ENCODE measurements around the gene MYO3A.
"Not testable (repeated sequence)": the region's sequence is repeated elsewhere in the genome, so short reads cannot be mapped to it uniquely, and the experiment has no call there.

MYO3A gene

DNA sequence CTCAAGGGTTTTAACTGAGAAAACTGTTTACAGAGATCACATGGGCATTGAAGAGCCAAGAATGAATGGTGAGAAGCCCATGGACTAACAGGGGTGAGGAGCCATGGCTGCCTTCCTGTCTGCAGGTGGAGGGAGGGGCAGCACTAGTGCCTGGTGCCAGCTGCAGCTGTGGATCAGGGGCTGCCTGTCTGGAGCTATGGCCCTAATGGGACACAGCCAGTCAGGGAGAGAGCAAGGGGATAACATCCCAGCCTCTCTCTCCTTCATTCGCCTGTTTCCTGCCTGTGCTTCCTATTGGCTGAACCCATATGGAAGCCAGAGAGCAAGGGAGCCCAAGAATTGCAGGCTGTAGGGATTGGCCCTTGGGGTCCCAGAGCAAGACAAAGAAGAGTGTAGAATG lies 156.7 kb downstream of the MYO3A start:
- no peak for DNase-seq

DNA sequence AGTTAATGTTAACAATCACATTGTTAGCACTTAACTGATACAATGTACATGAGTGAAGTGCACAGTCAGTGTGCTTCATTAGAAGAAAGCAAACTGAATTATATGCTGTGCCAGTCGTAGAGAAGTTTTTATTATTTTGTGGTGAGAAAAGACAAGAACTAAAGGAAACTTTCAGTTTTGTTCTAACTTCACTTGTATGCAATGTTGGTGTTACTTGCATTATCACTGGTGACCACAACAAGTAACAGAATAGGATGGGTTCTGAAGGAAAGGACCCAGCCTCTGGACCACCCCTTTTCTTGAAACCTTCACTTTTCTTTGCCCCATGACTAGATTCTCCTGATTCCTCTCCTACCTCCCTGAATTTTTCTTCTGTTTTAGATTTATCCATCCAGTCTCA lies 159.2 kb downstream of the MYO3A start:
- no peak for DNase-seq

DNA sequence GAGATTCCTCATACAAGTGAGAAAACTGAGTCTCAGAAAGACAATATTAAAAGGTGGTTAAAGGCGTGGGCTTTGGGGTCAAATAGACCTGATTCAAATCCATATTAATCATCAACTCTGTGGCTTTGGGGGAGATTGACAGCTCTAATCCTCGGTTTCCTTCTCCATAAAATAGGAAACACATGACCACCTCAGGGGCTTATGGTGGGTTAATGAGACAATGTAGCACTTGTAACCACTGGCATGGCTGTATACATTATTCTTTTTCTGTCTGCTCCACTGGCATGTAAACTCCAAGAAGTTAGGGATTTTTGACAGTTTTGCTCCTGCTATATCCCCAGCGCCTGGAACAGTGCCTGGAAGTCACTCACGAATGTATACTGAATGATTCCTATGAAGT lies 161.8 kb downstream of the MYO3A start:
- no peak for DNase-seq

DNA sequence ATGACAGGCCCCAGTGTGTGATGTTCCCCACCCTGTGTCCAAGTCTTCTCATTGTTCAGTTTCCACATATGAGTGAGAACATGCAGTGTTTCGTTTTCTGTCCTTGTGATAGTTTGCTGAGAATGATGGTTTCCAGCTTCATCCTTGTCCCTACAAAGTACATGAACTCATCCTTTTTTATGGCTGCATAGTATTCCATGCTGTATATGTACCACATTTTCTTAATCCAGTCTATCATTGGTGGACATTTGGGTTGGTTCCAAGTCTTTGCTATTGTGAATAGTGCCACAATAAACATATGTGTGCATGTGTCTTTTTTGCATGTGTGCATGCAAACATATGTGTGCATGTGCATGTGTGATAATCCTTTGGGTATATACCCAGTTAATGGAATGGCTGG lies 163.5 kb downstream of the MYO3A start:
- DNase-seq = not testable (repeated sequence)

DNA sequence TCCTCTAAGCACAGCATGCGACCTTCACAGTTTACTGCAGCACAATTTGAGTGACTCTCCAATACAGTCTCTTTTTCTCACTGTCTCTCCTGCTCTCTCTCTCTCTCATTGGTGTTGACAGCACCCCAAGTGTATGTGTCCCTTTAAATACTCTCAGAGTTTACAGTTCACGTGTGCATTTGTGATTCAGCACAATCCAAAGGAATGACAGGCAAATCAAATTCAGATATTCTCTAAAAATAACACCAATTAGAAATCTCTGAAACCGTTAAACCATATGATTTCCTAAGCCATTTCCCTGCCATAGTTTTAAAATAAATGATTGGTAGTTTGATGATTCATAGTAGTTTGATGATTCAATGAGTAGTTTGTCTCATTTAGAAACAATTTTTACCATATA lies 178.5 kb downstream of the MYO3A start:
- DNase-seq = no peak

DNA sequence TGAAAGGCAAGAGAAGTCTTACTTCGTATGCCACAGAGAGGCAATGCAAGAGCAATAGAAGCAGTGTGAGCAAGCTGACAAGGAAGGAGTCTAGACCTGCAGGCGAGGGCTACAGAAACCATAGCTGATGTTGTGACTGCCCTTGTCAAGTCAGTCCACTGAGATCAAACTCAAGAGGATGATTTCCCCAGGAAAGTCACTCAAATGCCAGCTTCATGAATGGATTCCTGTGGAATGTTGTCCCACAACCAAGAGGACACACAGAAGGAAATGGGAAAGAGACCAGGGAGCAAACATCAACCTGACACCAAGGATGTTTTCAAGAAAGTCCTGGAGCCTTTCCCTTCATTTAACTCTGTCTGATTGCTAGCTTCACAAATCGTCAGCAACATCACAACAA lies 204.6 kb downstream of the MYO3A start:
- no peak for DNase-seq

DNA sequence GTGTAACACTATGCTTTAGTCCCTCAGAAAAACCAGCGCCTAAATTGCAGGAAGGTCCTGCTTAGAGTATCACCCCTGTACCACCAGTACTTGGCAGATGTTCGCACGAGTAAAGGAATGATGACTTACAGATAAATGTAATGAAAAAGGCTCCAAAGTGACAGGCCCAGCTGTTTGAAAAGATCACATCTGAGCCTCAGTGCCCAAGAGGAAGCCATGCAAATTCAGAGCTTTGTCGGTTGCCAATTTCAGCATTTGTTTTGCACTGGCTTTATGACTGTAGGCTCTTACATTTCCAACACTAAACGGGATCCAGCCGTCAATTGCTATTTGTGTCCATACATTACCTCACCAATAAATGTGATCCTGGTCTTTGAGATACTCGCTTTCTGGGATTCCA lies 222.0 kb downstream of the MYO3A start:
- DNase-seq = no peak

DNA sequence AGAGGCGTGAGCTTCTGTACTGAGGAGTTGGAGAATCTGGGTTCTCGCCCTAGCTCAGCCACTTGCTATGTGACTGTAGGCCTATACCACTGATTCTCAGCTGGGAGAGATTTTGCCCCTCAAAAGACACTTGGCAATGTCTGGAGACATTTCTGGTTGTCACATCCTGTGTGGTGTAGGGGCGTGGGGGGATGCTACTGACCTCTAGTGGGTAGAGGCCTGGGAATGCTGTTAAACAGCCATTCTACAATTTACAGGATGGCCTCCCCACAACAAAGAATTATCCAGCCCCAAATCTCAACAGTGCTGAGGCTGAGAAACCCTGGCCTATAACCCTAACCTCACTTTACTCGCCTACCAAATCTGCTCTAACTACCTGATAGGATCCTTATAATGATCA lies 223.7 kb downstream of the MYO3A start:
- no peak for DNase-seq

DNA sequence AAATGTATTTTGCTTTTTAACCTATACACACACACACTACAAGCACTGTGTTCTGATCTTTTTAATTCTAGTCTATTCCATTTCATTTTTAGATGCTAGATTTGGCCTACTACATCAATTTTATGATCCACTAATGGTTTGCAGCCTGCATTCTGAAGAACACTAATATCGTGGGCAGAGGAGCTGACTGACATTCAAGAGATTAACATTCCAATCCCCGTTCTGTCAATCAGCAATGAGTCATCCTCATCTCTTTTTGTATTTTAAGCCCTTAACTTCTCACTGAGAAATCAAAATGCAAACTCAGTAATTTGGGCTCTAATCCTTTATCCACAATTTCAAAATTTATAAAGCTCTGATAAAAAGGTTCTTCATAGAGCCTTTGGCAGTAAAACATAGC lies 235.4 kb downstream of the MYO3A start:
- no peak for DNase-seq

DNA sequence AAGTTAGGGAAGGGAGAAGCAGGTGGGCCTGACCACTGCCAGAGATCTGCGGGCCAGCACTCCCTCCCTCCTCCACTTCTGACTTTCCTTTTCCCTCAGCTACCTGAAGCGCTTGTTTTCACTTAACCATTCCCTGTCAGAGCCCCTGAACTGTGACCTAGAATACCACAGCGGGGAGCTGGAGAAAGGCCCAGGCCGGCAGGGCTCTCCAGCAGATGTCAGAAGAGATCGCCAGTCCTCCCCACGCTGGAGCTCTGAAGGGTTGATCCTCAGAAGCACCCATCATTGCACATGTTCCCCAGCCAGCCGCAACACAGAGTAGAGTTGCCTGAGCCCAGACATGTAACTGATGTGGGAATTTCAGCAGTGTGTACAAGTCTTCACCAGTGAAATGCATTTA lies 238.1 kb downstream of the MYO3A start:
- DNase-seq = no peak

DNA sequence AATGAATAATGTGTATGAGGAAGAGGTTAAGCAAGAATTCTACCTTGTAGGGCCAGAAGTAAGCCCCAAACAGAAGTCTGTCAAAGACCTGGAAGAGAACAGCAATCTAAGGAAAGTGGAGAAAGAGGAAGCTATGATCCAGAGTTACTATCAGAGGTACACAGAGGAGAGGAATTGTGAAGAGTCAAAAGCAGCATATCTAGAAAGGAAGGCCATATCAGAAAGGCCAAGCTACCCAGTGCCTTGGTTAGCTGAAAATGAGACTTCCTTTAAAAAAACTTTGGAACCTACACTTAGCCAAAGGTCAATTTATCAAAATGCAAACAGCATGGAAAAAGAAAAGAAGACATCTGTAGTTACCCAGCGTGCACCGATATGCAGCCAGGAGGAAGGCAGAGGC lies 239.8 kb downstream of the MYO3A start:
- DNase-seq = no peak

DNA sequence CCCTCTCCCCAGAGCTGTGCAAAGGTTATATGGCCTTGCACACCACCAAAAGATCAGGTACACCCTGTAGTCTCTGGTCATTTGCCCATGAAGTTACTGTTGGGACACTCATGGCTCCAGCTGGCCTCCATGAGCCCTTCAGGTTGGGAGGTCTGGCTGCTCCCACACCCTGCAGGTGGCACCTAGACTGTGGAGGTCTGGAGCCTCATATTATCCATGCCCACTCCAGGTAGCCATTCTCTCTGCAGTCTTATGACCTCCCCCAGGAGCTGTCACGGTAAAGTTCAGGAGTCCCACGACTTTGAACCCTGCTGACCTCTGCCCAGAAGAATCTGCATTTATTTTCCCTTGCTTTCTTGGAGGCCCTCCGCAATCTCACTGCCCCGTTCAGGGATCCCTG lies 243.3 kb downstream of the MYO3A start:
- no peak for DNase-seq

DNA sequence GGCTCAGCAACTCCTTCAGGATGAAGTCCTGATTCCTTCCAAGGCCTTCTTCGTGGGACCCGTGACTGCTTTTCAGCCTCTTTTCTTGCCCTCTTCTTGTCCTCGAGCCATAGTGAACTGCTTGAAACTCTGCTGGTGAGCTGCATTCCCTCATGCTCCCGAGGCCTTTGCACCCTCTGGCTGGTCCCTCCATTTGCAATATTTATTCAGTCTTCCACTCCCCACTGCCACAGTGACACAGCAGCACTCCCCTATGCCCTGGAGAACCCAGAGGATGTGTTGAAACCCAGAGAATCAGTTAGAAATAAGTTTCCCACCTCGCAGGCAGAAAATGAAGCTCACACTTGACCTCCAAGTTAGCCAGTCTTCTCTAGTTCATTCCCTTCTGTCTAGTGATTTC lies 260.2 kb downstream of the MYO3A start:
- DNase-seq = no peak

DNA sequence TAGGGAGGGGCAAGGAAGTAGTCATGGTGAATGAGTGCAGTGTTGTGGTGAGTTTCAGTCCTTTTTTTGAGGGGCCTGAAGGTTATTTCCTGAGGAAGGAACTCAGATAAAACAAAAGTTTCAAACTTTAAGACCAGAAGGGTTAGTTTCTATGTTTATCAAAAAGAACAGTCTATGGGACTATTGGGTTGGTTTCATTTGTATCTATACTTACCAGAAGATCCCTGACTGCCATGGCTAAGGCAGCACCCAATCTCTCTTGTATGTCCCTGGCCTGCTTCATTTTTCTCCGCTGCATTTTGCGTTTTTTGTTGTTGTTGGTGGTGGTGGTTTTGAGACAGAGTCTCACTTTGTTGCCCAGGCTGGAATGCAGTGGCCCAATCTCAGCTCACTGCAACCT lies 263.2 kb downstream of the MYO3A start:
- DNase-seq = no peak

DNA sequence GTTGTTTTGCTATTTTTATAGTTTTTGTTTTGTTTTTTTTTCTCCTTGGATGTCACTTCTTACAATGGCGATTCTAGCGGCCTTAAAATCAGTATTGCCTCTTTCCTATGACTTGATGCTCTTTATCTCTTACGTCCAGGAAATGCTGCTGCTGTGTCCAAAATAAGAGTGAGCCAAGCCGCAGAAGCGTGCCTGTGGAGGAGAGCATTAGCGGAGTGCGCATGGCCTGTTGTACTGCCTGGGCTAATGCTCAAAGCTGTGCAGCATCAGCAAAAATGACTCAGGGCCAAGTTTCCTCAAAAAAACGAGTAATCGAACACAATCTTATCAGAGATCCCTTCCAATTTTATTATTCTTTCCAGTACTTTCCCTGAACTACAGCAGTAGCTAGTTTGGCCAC lies 264.1 kb downstream of the MYO3A start:
- no peak for DNase-seq

DNA sequence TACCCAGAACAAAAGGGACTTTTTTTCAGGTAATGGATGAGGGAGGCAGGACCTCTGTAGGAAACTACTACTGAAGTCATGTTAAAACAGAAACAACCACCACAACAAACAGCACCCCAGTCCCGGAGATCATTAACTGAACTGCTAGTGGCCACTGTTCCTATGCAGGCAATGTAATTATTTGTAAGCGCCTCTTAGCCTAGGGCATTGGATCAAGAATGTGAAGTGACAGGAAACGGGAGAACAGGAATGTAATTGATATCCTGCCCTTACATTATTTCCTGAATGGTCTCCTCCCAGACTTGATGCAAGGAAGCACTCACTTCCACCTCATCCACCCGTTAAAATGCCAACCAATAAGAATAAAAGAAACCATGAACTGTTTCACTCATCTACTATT lies 265.8 kb downstream of the MYO3A start:
- DNase-seq = no peak

DNA sequence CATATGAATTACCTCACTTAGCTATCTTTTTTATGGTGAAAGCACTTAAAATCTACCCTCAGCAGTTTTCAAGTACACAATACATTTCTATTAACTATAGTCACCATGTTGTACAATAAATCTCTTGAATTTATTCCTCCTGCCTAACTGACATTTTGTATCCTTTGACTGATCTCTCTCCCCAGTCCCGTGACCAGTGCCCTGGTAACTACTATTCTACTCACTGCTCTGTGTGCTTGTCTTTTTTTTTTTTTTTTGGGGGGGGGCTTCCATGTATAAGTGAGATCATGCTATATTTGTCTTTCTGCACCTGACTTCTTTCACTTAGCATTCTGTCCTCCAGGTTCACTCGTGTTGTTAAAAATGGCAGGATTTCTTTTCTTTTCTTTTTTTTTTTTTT lies 271.2 kb downstream of the MYO3A start:
- DNase-seq = no peak

DNA sequence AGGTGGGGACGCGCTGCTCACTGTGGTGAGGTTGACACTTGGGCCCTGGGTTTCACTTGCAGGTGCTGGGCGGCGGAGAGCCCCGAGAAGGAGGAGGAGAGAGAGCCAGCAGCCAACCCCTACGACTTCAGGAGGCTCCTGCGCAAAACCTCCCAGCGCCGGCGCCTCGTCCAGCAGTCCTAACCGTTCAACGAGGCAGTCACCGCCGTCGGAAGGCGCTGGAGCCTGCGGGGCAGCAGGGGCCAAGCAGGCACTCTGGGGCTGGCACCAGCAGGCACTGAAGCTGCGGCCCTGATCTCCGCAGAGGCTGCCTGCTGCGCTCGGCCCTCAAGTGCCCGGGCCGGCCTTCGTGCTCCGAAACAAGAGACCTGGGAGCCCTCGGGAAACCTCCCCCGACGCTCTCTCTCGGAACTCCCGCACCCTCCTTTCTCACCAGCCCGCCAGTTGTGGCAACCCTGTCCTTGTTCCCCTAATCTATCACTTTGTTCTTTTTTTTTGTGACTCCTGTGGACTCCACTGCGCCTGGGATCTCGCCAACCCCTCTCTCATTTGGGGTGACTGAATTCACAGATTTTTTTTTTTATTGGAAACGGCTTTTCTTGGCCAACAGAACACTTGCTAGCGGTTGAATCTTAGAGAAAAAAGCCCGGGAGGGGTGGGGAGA lies 277.9 kb downstream of the MYO3A start:
- DNase-seq = no peak

DNA sequence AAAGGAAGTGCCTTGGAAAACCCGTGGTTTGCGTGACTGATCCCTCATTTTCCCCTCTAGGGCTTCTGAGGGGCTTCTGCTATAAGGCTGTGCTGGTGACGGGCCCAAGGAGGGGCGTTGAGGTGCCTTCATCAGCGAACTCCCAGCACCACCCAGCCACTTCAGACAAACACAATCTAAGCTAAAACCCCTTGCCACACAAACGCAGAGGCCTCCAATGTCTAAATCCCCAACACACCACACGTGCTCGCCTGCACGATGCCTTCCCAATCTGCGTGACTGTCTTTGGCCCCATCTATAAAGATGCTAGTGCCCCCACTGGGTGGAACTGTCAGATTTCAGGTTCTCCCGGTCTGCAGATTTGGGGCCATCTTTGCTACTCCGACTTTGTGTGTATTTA lies 278.5 kb downstream of the MYO3A start:
- no peak for DNase-seq

DNA sequence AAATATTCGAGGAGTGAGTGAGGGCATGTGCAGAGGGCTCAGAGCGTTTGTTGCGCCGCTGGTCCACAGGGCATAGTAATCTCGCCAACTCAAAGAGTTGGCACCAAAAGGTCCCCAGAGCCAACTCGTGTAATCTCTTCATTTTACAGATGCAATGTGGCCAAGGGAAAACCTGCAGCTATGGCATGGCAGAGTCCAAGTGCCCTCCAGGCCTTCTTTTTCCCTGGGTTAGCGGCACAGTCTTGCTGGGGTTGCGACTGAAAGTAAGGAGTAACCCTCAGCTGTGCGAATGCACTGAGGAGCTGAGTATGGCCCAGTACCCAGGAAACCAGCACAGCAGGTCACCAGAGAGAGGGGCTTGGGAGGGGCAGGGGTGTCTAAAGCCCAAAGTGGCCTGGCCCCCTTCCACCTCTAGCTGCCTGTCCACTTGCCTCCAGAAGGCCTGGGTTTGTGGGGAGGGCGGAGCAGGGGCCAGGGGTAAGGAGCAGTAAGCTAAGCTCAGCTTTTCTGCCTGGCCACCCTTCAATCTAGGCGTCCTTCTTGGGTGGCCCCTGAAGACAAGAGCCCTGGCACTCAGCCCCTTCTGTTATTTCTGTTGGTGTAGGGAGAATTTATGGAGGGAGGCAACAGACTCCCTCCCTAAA lies 279.2 kb downstream of the MYO3A start:
- no peak for DNase-seq

DNA sequence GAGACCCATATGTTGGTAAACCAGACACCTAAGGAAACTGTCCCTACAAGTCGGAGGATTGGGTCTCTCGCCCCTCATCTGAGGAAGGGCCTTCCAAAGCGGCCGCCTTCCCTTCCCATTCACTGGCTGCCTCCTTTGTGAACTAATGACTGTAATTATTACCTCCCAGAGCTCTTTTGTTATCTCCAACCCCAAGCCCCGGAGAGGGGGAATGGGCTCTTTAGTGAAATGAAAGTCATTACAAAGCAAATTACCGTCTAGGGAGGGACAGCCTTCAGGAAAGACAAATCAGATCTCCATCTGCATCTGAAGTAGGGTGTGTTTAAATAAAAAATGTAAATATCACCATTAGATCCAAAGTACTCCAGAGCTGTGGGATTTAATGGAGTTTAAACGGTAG lies 280.0 kb downstream of the MYO3A start:
- DNase-seq = no peak

DNA sequence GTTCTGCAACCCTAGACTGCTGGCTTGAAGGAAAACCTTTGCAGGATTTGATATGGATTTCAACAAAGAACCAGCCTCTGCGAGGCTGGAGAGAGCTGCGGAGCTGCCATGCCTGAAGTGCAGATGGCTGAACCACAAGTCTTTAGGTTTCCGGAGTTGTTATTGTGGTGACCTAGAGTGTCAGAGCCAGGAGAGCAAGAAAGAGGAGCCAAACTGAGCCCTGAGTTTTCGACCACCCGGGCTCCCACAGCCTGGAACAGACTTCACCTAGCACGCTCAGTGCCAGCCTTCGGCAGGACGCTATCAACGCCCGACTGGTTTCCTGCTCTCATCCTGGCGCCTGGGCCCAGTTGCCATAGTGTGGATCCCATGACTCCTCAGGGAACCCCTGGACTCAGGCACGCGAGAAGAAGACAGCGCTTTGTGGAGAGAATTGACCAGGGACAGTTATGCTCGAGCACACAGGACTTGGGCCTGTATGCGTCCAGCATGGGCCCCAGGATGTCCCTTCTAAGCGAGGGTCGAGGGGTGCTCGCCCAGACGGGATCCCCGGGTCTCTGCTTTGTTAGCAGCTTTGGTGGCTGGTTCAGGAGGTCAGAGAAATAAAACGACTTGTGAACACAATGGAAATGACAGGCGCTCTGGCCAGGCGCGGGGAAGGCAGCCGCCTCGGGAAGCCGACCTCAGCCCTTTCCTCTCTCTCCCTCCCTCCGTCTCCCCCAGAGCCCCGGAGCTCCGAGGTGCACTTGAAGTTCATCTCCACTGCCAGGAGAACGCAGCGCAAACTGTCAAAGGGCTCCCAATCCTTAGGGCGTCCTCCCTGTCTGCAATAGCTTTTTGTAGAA lies 280.7 kb downstream of the MYO3A start:
- DNase-seq = no peak

DNA sequence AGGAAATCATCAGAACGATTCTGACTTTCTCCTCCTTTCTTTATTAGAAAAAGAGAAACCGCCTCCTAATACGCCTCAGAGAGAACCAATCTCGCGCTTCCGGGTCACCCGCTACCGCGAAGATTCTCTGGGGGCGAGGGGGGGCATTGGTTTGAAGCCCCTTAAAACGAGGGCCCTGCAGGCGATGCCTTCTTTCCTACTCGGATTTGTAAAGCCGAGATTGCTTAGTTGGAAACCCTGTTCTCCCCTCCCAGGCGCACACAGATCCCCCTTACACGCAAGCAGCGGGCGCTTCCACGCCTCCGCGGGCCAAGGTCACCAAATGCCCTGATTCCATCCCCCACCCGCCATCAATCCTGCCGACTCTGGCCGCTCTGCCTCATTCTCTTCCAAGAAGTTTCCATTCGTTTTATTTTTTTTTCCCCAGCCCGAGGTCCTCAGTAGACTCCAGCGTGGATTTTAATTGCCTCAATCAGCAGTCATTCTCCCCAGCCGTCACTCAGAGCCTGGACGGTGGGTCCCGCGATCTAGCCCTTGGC lies 281.4 kb downstream of the MYO3A start:
- no peak for DNase-seq

Data from inflammatory macrophage (primary cell).